ENCODE measurements around the gene GOT1.

GOT1 gene

DNA sequence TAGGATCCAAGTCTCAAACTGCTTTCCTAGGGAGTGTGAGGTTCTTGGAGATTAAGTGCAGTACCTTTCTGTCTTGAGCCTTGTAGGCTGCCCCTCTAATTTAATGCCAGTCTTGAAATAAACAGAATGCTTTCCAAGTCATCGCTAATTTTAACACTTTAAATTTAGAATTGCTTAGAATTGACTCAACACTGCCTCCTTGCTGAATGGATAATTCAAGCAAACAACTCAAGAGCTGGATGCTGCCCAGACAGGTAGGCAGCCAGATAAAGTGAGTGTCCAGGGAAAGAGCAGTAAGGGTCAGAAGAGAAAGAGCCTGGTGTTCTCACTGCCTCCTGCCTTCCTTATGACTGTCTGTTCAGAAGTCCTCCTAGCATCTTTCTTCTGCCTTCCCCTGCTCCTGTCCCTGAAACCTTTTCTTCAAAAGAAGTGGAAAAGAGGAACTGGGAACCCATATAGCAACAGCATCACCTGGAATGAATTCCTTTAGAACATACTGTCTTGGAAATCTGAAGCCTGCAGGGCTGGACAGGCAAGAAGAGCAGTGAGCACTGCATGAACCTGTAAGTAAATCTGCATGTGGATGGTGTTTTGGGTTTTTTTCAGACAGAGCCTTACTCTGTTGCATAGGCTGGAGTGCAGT, 3.1 kb upstream of the GOT1 start:
- DNase-seq (ENCODE audit: low spot score) = no peak

DNA sequence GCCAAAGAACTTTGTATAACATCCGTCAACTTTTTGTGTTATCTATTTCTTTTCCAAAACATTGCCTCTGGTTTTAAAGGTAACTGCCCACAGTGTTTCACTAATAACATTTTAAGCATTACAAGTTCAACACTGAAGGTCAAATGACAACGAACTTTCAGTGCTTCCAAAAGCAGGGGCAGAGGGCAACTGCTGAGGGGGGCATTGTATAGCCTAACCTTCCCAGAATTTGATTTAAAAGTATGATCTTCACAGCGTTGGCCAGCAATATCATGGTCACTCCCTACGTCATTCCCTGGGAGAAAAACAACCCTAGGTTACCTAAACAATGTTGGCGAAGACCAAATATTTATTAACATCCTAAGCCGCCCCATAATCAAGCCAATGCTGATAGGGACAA, 2.5 kb upstream of the GOT1 start:
- no peak for DNase-seq (ENCODE audit: low spot score)

DNA sequence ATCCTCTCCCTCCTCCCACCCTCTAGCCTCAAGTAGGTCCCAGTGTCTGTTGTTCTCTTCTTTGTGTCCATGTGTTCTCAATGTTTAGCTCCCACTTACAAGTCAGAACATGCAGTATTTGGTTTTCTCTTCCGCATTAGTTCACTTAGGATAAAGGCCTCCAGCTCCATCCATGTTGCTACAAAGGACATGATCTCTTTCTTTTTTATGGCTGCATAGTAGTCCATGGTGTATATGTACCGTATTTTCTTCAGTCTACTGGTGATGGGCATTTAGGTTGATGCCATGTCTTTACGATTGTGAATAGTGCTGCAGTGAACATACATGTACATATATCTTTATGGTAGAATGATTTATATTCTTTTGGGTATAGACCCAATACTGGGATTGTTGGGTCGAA, 1.6 kb upstream of the GOT1 start:
- DNase-seq (ENCODE audit: low spot score) = no peak

DNA sequence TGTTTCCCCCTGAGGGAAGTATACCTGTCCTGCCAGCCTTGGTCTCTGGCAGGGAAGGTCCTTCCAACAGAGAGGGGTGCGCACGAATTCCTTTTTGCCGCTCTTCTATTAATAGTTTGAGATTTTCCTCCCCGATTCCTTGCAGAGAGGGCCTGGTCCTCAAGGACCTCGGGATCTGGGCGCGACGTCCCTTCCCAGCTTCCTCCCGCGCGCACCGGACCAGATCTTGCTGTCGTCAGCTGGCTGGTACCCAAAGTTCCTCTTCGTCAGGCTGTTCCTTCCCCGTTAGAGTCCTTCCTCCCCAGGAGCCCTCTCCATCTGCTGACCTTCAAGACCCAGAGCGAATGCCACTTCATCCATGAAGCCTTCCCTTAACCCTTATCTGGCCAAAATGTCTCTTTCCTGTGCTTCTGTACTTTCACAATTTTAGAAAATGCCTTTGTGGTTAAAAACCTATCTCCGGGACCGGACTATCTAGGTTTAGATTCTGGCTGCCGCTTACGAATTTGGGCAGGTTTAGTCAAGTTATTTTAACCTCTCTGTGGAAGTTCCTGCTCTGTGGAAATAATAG, 851 bp upstream of the GOT1 start:
- DNase-seq (ENCODE audit: low spot score) = no peak

DNA sequence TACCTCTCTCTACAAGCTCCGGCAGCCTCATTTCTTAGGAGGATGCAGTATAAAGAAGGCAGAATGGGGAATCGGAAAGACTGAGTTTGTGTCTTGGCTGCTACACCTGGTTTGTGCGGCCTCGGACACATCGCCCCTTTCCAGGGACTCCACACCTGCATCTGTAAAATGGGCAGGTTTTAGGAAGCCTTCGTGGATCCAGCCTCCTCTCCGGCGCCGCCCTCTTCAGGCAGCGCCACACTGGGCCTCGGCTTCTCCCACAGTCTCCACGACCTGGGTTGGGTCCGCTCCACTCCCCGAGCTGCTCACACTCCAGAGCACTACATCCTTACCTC, 341 bp downstream of the GOT1 start:
- no peak for DNase-seq (ENCODE audit: low spot score)

DNA sequence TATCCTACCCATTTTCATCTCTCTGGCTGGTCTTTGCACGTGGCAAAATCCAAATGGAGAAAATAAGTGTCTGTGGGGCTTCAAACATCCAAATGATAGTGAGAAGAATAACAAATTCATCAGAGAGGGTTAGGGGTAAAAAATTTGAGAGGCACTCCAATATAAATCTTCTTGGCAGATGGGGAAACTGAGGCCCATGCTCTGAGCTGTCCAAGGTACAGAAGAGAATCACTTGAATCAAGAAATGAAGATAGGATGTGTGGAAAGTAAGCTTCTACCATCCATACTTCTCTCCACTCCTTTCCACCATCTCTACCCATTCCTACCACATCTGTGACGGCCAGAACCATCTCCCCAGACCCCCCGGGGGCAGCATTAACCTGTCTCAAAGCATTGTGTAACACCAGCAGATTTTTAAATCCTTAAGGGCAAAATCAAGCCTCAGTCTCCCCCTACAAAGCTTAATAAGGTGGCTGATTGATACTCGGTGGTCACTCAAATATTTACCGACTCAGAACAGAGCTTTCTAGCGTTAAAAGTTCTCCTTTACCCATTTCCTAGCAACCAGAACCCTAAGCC, 818 bp downstream of the GOT1 start:
- DNase-seq (ENCODE audit: low spot score) = no peak

DNA sequence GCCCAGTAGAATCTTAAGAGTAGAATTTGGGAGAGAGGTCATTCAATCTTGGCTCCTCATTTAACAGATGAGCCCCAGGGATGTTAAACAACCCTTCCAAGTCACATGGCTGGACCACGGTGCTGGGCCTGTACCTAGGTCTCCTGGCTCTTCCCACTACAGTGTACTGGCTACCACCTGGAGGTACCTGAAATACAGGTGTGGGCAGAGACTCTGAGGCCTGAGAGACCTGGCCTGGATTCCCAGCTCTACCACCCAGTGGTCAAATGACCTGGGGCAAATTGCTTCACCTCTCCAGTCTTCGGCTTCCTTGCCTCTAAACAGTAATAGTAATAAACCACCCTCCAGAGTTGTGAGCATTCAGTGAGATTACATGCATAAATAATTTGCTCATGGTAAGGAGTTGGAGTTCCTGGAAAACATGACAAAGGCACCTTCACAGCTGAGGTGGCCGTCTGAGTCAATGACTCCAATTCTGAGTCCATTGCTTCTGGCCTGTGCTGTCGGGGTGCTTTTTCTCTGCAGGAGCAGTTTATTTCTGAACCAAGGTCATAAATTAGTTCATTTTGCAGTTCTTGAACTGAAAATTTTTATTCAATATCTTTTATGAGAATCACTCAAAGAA, 2.7 kb downstream of the GOT1 start:
- DNase-seq (ENCODE audit: low spot score) = no peak

DNA sequence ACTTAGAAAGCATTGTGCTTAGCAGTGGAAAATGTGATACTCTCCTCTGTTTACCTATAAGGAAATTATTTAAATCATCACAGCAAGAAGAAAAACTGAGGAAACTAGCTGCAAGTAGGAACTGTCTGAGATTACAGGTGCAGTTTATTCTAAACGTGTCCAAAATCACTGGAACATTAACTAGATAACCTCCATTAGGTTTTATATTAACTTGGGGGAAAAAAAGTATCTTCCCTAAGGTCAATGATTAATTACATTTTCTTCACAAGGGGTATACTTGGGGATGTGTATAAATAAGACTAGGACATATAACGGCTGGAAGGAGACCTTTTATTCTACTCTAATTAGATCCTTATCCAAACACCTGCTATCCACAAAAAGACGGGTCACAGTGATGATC, 3.7 kb downstream of the GOT1 start:
- no peak for DNase-seq (ENCODE audit: low spot score)

DNA sequence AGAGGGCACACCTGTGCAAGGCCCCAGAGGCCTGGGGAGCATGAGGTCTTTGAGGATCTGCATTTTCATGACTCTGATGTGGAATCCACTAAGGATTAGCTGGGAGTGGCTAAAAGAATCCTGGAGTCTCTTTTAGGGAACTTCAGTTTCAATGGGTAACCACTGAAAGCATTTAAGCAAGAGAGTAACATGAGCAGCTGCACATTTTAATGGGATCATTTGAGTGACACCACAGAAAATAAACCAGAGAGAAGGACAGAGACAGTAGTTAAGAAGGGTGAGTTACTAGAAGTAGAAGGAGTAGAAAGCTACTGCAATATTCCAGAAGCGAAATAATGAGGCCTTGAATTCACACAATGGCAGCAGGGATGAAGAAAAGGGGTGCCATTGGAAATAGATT, 5.2 kb downstream of the GOT1 start:
- DNase-seq (ENCODE audit: low spot score) = no peak

DNA sequence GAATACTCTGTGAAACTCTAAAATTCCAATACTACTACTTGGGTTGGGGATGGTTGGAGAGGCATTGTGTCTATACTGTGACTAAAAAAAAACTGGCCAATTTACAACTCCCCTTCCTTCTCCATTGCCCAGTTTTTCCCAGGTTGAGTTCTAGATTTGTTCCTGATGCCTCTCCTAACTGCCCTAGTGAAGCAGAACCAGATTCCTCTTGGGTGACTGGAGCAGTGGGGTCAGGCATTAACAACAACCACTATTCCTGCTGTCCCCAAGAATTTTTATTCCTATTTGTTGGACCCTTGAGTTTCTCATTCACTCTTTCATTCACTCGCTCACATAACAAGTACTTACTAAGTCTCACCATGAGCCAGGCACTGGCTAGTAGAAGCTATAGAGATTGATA, 5.8 kb downstream of the GOT1 start:
- DNase-seq (ENCODE audit: low spot score) = no peak

DNA sequence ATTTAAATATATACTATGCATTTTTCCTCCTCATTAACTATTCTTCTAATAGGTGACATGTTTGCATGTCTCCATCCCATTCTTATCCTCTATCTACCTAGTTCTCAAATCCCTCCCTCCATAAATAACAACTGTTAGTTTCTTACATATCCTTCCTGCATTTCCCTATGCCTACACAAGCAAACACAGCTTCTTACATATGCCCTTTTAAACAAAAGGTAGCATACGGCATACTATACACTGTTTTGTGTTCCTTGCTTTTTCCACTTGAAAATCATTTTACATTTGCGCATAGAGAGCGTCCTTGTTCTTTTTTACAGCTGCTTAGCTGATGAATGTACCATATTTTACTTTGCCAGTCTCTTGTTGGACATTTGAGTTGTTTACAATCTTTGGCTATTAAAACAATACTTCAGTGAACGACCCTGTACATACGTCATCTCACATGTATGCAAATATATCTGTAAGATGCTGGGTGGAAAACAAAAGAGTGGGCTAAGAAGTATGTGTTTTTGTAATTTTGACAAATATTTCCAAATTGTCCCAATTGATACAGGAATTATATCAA, 7.8 kb downstream of the GOT1 start:
- DNase-seq (ENCODE audit: low spot score) = no peak

DNA sequence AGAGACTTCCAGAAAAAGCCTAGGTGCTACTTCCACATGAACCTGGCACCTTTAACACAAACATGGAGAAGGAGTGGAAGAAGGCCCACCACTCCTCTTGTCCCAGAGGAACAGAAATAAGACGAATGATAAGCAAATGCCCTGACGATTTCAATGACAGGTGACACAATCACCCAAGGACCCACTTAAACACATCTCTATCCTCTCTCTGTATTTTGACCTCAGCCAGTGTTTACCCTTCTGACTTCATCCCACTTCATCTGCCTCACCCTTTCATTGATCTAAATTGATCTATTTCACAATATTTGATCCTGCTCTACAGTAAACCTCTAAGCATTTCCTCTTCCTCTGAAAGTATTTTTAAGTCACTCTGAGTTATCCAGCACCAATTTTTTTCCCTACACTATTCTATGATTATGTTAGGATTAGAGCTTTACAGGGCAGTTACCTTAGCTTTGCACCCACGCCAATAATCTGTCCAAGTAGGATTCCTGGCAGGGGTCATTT, 9.1 kb downstream of the GOT1 start:
- no peak for DNase-seq (ENCODE audit: low spot score)

DNA sequence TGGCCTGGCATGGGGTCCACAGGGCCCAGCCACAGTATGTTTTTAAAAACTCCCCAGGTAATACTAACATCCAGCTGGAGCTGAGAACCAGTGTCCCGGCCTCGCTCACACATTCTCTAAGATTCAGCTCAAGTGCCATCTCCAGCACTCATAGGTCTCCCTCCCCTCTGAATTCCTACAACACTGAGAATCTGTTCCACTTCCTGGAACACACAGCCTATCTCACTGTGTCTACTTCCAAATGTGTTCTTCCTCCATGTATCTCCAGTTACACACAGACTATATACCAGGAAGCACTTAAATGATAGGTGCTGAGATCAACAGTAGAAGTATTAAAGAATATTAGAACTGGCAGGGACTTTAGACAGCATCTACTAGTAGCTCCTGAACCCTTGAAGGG, 10.7 kb downstream of the GOT1 start:
- DNase-seq (ENCODE audit: low spot score) = no peak

DNA sequence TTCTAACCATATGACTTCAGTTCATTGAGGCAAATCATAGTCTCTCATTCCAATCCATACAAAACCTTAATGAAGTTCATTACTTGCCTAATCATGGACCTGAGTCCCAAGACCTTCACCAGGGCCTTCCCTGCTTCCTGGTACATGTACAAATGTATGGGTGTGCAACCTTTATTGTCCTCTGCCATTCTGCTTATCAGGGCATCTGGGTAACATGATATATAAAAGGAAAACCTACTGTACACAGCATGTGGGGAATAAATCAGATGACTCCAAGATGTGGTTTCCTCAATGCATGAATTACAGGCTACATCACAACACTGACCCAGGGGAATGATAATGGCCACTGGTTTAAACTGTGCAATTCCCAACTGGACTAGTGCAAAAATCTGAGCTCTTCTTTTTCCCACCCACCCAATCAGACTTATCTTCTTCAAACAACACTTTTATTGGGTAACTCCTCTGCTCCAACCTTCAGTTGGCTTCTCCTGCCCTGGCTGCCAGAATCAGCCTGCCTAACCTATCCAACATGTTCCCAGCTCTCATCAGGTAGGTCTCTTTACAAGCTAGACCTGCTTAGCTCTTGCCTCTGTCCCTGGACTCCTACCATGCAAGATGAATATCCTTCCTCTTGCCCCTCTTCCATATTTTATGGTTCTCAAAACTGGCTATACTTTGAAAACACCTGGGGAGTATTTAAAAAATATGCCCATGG, 11.4 kb downstream of the GOT1 start:
- no peak for DNase-seq (ENCODE audit: low spot score)

DNA sequence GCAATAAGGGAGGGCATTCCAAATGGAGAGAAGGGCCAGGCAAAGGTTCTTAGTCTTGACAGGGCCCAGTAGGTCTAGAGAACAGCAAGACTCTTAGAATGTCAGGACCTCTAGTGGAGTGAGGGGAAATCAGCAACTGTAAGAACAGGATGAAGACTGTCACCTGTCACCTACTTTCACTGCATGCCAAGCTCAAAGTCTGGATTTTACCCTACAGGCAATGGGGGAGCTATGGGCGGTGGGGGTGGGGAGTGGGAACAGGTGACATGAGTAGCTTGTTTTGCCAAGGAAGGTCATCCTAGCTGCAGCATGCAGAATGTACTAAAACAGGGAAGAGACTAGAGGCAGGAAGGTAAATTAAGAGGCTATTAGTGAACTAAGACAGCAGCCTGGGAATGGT, 18.3 kb downstream of the GOT1 start:
- no peak for DNase-seq (ENCODE audit: low spot score)

DNA sequence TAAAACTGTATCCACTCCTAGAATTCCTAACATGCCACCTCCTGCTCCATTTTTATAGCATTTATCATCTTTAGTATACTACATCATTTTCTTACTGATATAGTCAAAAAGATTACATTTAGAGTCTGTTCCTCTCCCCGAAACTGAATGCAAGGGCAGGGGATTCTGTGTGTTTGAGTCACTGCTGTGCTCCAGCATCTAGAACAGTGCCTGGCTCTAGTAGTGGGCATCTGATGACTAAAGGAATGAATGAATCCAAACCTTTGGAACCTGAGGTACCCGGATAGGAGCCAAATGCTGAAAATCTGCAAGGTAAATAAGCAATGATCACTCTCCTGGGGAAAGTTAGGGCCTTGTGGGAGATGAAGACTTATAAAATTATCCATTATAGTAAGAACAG, 18.9 kb downstream of the GOT1 start:
- no peak for DNase-seq (ENCODE audit: low spot score)

DNA sequence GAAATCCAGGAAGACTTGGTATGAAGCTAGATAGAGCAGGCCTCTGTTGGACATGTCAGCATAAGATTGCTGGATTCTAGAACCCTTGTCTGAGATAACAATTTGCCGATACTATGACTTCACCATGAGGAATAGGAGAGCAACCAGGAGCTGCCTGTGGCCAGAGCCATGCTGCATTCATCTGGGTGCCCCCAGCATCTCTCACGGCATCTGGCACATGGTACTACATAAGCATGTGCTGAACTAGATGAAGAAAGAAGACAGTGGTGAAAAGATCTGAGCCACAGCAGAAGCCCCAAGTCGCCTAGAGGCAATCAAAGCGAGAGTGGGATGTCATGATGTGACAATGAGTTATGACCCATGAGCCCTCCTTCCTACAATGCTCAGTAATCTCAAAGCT, 19.5 kb downstream of the GOT1 start:
- DNase-seq (ENCODE audit: low spot score) = no peak

DNA sequence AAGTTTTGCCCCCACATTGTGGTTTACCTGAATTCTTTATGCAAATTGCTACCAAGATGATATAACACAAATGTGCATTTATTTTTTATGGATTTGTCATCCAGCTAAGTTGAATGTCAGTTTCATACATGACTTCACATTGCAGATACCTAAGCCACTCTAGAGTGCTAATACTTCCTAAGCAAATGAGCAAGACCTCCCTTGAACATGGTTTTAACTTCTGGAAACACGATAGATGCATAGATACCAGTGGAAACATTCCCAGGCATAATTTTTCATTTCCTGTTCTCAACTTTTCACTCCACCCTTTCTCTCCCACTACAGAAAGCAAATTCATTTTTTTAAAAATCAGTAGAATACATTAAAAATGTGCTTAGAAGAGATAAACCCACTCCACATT, 20.3 kb downstream of the GOT1 start:
- no peak for DNase-seq (ENCODE audit: low spot score)

DNA sequence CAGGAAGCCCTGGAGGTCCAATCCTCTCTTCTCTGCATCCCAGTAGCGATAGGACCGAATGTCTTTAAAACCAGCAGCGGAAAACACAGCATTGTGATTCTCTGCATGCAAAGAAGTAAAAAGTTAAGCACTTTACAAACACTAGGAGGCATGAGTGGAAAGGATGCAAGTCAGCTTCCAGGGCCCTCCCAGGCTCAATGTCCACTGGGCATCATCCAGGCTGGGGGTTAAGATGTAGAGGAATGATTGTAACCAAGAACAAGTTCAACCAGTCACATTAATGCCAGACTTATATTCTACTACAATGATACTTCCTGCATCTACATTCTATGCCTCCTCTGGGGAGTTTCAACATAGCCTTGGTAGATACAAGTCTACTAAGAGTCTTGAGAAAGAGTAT, 24.3 kb downstream of the GOT1 start:
- no peak for DNase-seq (ENCODE audit: low spot score)

DNA sequence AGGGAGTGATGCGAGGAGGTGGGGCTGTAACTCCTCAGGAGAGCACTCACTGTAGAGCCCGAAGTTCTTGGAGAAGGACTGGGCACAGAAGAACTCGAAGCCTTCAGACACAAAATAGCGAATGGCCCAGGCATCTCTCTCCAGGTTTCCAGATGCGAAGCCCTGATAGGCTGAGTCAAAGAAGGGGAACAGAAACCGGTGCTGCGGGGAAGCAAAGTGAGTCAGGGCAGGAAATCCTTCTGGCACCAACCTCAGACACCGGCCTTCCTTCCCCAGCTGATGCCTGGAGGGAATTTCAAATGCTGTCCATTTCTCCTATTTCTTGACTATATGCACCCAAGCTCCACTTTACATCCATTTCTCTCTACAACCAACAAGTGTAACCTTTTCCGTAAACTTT, 26.8 kb downstream of the GOT1 start:
- DNase-seq (ENCODE audit: low spot score) = no peak

DNA sequence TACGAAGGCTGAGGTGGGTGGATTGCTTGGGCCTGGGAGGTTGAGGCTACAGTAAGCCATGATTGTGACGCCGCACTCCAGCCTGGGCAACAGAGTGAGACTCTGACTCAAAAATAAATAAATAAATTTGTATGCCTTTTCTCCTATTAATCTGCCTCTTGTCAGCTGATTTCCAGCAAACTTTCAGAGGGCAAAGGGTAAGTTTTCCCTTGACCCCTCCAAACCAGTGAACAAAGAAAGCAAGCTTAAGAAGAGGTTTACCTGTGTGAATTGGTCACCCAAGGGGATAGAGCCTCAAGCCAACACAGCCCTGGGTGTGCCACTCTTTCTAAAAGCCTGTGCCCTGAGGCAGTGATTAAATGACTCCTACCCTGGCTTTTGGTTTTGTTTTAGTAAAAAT, 30.8 kb downstream of the GOT1 start:
- DNase-seq (ENCODE audit: low spot score) = no peak

DNA sequence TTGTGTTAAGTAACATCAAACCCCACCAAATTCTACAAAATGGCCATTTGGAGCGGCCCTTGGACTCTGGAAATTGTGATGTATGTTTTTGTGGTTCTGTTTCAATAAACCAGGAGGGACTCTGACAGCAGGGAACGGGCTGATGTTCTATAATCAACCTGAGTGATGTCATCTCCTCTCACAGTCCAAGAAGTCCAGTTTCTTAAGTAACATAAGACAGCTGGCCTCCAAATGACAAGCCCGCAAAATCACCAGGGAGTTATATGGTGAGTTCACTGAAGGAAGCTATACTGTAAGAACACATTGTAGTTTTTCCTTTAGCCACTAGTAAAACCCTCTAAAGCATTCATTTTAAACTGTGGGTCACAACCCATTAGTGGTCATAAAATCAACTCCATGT, 34.0 kb downstream of the GOT1 start:
- no peak for DNase-seq (ENCODE audit: low spot score)

All from COLO829 (cell line).